Panc1 (cell line): ENCODE measurements around the gene TSSK6.

Experiments used
- POLR2AphosphoS5 ChIP-seq: IDR thresholded peaks from 2 replicates; pipeline ENCODE4 v1.6.1; 2012; ENCODE audit warnings: mild to moderate bottlenecking, low read depth, low read length, moderate library complexity
- TF ChIP-seq, protein P1 (sequence below): fragments of 450-650 bp; IDR thresholded peaks from 2 replicates; pipeline ENCODE4 v1.5.1; 2017; ENCODE audit warnings: mild to moderate bottlenecking
- TF ChIP-seq, protein P2 (sequence below), 2 experiments: IDR thresholded peaks; 2 replicates each; pipeline ENCODE4 v1.6.1; 2011 to 2012; ENCODE audit warnings: low read depth in 2 of 2, control low read depth in 1 of 2, low read length in 1 of 2, mild to moderate bottlenecking in 1 of 2, moderate library complexity in 1 of 2; ENCODE audit not compliant: insufficient read depth in 1 of 2

DNA sequence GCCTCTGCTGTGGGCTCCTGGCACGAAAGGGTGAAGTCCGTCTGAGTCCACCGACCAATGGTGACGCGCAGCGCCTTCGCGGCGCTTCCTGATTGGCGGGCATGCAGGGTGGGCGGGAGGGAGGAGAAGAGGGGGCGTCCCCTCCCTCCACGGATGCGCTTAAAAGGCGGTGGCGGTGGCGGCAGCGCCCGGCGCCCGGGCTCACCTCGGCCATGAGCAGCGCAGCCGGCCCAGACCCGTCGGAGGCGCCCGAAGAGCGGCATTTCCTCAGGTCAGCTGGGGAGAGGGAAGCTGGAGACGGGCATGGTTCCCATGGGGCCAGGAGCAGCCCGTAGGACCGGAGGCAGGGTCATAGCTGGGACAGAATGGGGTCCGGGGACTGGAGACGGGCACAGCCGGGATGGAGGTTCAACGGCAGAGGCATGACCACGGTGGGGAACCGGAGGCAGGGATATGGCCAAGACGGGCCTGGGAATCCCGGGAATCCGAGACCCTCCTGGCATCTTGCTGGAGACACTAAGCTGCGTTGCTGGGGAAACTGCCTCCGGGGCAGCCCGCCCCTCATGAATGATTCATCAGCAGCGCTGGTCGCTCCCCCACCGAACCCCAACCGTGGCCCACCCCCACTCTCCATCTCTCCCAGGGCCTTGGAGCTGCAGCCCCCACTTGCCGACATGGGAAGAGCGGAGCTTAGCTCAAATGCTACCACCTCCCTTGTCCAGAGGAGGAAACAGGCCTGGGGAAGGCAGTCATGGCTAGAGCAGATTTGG is 13.6 kb upstream of the TSSK6 start, which contains the start of gene YJEFN3:
- TF ChIP-seq, protein P1, sequence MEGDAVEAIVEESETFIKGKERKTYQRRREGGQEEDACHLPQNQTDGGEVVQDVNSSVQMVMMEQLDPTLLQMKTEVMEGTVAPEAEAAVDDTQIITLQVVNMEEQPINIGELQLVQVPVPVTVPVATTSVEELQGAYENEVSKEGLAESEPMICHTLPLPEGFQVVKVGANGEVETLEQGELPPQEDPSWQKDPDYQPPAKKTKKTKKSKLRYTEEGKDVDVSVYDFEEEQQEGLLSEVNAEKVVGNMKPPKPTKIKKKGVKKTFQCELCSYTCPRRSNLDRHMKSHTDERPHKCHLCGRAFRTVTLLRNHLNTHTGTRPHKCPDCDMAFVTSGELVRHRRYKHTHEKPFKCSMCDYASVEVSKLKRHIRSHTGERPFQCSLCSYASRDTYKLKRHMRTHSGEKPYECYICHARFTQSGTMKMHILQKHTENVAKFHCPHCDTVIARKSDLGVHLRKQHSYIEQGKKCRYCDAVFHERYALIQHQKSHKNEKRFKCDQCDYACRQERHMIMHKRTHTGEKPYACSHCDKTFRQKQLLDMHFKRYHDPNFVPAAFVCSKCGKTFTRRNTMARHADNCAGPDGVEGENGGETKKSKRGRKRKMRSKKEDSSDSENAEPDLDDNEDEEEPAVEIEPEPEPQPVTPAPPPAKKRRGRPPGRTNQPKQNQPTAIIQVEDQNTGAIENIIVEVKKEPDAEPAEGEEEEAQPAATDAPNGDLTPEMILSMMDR = no peak
- TF ChIP-seq, protein P2, sequence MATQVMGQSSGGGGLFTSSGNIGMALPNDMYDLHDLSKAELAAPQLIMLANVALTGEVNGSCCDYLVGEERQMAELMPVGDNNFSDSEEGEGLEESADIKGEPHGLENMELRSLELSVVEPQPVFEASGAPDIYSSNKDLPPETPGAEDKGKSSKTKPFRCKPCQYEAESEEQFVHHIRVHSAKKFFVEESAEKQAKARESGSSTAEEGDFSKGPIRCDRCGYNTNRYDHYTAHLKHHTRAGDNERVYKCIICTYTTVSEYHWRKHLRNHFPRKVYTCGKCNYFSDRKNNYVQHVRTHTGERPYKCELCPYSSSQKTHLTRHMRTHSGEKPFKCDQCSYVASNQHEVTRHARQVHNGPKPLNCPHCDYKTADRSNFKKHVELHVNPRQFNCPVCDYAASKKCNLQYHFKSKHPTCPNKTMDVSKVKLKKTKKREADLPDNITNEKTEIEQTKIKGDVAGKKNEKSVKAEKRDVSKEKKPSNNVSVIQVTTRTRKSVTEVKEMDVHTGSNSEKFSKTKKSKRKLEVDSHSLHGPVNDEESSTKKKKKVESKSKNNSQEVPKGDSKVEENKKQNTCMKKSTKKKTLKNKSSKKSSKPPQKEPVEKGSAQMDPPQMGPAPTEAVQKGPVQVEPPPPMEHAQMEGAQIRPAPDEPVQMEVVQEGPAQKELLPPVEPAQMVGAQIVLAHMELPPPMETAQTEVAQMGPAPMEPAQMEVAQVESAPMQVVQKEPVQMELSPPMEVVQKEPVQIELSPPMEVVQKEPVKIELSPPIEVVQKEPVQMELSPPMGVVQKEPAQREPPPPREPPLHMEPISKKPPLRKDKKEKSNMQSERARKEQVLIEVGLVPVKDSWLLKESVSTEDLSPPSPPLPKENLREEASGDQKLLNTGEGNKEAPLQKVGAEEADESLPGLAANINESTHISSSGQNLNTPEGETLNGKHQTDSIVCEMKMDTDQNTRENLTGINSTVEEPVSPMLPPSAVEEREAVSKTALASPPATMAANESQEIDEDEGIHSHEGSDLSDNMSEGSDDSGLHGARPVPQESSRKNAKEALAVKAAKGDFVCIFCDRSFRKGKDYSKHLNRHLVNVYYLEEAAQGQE (IDR thresholded peaks at IDR 0.05; ENCODE audit: insufficient read depth in 1 of 2, low read depth in 2 of 2, low read length in 1 of 2) = no peak
- no peak for TF ChIP-seq POLR2AphosphoS5
